CD4-positive, alpha-beta T cell treated with Interferon gamma for 1 hour (primary cell): ENCODE data around the gene ADO.
"Not testable (repeated sequence)": the region's sequence is repeated elsewhere in the genome, so short reads cannot be mapped to it uniquely, and the experiment has no call there.

Experiments
- DNase-seq: peaks from one replicate; pipeline ENCODE4 v3.0.0-alpha.2; 2020

The ADO gene

DNA sequence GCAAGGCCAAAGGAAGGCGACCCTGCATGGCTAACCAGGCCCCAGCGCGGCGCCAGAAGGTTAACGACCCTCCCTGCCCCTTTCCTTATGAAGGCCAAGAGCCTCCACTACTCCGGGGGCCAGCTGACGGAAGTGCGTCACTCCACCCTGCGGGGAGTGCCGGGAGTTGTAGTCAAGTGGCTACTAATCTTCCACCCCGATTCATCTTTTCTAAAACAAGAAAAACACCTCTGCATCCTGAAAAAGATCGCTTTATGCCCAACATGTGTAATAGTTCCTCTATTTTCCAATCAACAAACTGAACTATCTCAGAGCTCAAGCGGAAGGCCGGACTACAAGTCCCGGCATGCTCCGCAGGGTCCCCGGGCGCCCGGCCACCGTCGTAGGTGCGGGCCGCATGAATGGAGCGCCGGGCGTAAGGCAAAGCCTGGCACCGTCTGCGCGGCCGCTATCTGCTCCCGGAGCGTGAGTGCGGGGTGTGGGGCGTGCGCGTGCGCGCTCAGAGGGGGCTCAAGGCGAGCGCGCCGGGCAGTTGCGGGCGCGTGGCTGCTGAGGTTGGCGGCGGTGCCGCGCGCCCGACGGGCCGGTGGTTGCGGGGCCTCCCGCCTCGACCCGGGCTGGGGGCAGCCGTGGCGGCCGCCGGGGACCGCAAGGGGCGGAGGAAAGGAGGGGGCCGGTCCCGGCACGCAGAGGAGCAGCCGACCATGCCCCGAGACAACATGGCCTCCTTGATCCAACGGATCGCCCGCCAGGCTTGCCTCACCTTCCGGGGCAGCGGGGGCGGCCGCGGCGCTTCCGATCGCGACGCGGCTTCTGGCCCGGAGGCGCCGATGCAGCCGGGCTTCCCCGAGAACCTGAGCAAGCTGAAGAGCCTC, at the start of gene ADO:
TSS of gene ADO (plus strand) at position 365 of the 875 bp plus-strand sequence. CDS start at position 705, 340 bp downstream.
- peak; percentile 79 for DNase-seq

DNA sequence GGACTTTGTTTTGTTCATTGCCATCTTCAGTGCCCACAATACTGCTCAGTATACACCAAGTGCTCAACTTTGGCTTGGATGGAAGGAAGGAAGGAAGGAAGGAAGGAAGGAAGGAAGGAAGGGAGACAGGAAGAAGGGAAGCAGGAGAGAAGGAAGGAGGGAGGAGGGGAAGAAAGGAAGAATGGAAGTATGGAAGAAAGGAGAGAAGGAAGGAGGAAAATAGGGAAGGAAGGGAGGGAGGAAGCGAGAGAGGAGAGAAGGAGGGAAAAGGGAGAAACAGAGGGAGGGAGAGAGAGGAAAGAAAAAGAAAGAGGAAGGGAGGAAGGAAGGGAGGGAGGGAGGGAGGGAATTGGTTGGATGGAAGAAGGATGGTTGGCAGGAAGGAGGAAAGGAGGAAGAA, 49.6 kb upstream of the ADO start:
- DNase-seq = no peak

DNA sequence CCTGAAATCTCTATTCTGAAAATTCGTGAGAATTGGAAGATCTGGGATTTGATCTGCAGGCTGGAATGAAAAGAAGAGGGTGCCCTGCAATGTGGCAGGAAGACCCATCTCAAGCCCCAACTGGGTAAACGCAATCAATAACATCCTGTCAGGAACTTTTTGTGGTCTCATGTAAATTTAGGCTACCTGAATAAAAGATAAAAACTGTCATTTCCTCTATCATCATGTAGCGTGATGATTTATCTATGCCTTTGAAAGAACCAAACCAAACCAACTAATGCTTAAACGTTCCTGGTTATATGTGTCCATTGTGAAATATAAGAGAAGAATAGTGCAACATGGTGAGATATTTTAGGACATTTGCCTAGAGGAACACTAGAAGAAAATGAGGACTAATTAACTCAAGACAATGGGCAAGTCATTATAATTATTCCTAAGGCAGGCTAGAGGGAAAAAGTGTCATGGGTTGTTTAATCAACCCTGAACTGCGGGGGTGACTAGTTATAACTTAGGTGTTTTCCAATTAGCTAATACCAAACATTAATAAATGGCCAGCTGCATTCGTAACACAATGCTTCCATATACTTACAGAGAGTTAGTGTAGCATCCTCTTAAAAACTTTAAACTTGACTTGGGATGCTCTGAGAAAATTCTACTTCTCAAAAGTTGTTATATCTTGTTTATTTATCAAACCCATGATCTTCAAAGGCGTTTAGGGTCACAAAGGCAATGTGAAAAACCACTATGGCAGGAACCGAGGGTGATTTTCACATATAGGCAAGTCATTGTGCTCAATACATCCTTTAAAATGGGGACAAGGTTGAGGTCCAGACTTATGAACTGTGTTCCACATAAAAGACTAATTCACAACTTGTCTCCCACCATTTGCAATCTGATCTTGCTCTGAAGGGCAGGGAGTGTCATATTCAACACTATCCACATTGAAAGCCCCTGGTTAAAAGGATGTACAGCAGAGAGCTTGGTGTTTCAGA, 48.6 kb upstream of the ADO start:
- DNase-seq = no peak

DNA sequence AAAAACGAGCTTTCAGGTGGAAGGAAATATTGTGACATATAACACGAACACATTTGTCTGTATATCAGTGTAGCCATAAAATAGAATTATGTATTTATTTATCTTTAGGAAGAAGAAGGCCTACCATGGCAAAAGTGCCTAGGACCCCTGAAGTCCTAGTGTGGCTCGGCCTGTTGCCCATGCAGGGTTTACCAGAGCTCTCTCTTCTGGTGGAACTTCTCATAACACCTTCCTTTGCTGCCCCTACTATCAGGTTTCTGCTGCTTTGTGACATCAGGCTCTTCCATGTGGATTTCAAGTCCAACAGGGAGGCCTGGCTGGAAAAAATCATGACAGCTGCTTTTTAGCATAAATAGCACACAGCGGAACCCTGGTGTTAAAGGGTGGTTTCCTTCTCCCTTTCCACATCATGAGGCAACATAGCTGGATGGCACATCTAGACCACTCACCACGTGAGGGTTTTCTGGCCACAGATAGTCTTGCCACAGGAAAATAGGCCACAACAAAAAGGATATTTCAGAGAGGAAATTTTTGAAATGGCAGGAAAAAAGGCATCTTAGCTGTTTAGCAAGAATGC, 44.8 kb upstream of the ADO start:
- peak; percentile 26 for DNase-seq

DNA sequence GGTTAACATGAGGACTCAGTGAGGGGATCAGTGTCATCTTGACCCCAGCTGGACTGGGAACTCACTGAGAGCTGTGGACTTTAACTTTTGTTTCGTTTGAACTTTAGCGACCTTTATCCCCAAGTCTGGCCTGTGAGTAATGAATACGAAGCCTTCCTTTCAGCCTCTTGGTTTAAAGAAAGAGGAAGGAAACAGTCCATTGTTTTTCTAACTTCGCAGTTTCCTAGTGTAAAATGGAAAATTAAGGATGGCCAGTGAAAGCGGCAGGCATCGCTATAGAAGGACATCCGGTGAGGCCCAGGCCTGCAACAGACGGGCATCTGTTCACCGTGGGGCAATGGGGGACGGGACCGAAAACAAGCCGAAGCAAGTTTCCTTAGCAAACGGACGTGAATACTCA, 44.1 kb upstream of the ADO start:
- peak; percentile 16 for DNase-seq

DNA sequence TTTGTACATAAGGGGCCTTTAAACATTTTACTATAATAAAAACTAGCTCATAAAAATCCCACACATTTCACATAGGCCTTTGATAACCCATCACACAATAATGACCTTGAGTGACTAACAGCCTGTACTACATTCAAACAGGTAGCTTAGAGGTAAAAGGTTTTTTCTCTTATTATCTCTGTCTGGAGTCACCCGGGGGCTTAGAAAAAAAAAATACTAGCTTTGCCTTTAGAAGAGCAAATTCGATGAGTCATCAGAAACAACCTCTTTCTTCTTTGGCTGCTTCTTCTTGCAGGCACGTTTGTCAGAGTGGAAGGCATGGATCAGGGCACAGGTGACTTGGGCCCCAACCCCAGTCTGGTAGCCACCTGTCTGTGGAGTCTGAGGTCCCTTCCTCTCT, 43.4 kb upstream of the ADO start:
- DNase-seq = no peak

DNA sequence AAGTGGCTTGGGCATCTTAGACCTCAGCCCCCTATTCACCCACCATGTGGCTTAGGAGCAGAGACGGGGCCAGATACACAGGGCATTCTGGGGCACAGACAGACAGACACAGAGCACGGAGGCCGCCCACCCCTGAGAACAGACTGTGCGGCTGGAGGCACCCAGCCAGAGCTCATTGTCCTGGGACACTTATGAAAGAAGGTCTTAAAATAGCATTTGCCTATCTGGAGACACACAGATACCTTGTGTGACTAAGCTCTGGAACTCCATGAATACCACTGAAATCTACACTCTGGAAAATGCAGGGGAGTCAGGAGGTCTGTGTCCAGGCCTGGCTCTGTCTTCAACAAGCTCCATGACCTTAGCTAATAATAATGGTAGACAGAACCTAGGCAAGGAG, 41.4 kb upstream of the ADO start:
- no peak for DNase-seq

DNA sequence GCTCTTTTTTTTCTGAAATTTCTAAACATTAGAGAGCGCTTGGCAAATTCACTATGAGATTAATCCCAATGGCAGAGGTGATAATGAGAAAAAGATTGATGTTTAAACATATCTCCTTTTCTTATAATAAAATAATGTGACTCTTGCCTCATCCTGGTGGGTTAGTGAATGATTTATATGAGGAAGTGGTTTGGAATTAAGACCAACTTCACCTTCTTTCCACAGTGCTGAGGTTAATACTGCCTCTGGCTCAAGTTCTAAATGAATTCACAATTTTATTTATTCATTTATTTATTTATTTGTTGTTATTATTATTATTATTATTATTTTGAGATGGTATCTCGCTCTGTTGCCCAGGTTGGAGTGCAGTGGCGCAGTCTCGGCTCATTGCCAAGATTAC, 40.5 kb upstream of the ADO start:
- DNase-seq = no peak

DNA sequence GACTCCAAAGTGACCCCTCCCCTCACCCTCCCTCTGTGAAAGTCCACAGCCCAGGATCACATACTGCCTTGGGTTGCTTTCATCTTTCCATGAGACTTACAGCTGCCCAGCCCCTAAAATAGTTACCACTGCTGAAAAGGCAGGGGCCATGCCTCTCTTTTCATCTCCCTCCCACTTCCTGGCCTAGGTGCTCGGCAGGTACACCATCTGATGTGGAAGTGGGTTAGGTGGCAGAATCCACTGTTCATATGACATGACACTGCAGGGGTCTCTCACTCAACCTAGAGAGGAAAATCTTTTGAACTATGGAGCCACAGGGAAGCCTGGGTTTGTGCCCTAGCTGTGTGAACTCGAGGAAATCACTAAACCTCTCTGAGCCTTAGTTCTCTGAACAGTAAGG, 38.8 kb upstream of the ADO start:
- DNase-seq = no peak

DNA sequence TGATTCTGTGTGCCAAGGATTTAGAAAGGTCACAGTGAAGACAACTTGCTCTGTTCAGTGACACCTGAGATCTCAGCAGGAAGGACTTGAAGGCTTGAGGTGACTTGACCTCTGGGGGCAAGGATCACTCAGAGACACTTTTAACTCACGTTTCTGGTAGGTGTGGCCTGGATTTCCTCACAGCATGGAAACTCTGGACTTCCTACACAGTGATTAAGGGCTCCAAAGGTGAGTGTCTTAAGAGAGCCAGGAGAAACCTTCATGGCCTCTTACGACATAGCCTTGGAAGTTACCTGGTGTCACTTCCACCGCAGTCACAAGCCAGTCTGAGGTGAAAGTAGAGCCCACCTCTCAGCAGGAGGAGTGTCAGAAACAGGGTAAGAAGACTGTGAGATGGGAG, 38.1 kb upstream of the ADO start:
- no peak for DNase-seq

DNA sequence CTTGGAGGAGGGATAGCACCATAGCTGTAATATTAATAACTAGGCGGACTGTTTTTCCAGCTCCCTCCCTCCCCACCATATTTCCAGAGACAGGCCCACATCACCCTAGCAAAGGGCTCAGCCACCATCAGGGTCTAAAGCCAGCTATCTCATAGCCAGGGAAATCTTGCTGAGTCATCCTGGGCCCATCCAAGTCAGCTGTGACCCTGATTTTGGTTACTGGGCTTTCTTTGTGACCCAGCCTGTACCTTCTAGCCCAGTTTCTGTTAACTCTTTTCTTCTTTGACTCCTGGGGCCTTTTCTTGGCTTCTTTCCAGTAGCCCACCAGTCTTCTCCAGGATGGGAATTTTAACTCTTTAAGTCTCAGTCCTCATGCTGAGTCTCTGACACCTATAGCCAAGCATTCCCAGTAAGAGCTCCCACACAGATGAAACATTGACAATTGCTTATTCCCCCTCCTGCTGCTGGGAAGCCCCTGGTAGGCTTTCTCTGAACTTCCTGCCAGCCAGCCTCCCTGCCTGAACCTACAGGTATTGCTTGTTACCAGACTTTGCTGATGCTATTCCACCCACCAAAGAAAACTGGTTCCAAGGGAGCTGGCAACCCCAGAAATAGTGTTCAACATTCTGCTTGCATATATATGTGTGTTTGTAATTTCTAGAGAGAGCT, 34.8 kb upstream of the ADO start:
- DNase-seq = no peak

DNA sequence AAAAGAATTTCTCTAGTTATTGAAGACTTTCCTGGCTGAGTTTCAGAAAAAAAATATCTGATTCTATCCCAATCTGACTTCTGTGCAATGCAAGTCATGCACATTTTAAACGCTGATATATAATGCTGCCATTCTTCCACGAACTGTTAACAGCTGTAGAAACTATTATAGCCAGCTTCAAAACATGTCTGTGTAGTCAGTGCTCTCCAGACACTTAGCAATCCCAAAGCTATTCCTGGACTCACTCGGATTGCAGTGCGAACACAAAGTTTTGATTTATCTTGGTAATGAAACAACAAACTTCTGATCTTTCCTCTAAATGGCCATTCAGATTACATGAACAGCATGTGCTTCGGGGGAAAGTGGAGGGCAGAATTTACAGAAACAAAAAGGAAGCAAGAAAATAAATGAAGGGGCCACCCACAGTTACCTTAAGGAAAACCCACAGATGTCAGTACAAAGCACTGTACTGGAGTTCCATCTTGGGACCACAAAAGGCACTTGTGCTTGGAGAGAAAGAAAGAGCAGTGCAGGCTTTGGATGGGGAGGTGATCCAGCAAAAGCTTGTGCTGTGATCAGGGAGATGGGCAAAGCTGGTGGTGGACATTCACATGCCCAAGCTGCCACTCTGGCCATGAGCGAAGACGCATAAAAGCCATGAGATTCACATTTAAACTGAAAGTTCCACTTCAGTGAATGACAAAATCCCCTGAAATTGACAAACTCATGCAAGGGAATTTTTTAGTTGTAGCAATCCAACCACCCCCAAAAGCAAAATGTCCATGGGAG, 32.1 kb upstream of the ADO start:
- no peak for DNase-seq

DNA sequence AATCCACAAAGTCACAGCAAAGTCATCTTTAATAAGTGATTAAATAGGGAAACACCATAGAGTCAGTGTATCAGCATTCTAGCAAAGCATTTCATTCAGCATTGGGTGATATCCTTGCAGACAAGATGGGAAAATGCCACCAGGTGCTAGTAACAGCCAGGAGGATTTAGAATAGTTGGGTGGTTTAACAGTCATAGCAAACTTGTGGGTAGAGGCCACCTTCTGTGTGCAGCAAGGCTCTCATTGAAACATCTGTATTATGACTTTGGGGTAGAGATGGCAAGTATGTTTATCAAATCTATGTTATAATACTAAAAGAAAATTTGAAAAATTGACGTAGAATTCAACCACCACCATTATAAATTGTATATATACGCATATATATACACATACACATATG, 26.4 kb upstream of the ADO start:
- no peak for DNase-seq

DNA sequence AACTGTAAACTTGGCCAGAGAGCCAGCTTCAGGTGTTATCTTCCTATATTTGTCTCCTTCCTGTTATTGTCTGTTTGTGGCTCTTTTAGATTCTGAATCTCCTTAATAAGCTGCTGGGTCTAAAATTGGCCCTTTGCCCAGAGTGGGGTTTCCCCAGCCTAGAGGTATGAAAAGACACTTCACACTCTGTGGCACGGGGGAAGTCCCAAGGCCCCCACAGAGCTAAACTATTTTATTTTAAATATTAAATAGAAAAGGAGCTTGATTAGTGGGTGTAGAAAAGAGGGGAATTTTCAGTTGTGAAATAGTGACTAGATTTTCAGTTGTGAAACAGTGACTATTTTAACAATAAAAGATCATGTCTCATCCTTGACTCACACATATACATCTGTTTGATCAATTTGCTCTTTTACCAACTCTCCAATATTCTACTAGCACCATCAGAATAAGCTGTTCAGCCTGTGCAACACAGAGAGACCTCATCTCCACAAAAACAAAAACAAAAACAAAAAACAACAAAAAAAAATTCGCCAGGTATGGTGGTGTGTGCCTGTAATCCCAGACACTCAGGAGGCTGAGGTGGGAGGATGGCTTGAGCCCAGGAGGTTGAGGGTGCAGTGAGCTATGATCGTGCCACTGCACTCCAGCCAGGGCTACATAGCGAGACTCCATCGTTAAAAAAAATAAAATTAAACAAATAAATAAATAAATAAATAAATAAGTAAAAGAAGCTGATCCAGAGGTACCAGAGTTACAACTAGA, 24.9 kb upstream of the ADO start:
- DNase-seq = peak; percentile 87

DNA sequence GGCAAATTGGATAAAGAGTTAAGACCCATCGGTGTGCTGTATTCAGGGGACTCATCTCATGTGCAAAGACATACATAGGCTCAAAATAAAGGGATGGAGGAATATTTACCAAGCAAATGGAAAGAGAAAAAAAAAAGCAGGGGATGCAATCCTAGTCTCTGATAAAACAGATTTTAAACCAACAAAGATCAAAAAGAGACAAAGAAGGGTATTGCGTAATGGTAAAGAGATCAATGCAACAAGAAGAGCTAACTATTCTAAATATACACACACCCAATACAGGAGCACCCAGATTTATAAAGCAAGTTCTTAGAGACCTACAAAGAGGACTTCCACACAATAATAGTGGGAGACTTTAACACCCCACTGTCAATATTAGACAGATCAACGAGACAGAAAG, 20.0 kb upstream of the ADO start:
- DNase-seq = not testable (repeated sequence)

DNA sequence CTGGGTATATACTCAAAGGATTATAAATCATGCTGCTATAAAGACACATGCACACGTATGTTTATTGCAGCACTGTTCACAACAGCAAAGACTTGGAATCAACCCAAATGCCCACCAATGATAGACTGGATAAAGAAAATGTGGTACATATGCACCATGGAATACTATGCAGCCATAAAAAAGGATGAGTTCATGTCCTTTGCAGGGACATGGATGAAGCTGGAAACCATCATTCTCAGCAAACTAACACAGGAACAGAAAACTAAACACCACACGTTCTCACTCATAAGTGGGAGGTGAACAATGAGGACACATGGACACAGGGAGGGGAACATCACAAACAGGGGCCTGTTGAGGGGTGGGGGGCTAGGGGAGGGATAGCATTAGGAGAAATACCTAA, 16.2 kb upstream of the ADO start:
- not testable (repeated sequence) for DNase-seq

DNA sequence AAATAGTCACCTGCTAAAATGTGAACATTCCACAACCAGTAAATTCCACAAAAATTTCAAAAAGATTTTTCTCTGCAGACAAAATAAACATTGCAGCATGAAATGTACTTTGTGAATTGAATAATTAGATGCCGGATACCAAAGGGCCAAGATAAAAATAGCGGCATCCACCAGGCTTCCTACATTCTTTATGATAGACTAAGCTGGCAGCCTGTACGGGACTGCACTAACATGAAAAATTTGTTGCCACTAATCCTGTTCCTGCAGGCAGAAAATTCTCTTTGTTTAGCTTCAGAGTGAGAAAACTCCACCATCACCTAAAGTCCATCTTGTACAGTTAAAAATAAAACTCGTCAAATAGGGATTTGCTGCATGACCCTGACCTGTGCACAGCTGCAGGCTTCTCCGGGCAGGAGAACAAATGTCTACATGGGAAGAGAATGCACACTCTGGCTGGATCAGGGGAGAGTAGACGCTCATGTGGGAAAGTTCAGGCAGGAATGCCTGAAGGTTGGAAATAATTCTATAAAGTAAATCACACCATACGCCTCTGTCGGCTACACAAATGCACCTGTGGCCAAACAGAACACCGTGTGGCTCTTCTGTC, 15.6 kb upstream of the ADO start:
- no peak for DNase-seq

DNA sequence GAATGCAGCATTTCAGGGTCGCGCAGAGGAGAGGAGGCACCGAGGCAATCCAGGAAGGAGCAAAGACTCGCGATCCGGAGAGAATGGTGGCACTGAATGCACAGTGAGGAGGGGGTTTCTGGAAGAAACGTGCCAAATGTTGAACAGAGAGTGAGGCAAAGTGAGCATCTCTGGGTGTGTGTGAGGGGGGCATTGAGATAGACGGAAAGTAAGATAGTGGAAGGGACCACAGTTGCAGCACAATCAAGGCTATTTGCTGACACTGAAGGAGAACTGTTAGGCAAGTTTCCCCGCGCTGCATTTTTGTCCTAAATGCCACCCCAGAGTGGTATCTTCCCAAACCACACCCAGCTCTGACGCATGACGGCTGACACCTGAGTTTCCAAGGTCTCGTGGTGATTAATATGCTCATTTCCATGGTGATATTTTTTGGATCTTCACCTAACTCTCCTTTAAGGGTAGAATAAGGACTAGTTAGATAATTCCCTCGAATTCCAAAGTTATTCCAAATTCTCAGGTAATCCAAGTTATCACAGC, 14.4 kb upstream of the ADO start:
- DNase-seq = no peak

DNA sequence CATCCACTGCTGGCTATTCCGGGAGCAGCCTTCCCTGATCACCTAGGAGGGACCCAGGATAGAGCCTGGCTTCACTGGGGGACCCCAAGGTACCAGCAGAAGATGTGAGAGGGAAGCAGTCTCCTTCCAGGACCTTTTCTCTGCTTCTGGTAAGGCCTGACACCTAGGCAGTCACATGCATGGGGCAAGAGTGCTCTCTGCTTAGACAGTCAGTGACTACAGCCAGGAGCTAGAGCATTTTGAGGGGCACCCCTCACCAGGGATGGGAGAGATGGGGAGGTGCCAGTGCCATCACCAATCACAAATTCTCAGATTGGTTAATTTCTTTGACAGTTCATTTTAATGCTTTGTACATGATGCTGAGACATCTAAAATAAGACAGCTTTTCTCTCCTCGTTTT, 13.9 kb upstream of the ADO start:
- DNase-seq = no peak

DNA sequence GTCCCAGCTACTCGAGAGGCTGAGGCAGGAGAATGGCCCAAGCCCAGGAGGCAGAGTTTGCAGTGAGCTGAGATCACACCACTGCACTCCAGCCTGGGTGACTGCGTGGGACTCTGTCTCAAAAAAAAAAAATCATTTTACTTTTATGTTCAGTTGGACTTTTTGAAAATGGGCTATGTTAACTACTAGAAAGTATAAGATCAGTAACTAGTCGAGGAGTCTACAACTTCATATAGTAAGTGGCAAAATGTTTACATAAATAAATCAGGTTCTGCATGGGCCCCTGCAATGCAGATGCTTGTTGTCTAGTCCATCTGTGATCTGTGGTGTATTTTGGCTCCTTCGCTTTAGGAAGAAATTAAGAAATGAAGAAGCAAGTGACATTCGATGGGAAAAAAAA, 12.3 kb upstream of the ADO start:
- no peak for DNase-seq

DNA sequence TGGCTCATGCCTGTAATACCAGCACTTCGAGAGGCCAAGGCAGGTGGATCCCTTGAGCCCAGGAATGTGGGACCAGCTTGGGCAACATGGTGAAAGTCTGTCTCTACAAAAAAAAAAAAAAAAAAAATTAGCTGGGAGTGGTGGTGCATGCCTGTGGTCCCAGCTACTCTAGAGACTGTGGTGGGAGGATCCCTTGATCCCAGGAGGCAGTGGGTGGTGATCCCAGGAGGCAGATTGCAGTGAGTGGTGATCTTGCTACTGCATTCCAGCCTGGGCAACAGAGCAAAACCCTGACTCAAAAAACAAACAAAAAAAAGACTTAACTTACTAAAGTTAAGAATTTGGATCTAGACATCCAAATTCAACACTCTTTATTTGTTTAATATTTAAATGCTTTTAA, 10.2 kb upstream of the ADO start:
- no peak for DNase-seq
